H9 (cell line): ENCODE results near the gene TRPM2. TPM values are rescaled to one million over a fixed set of nuclear protein-coding genes. Genes with fewer than 3 reads are reported as not detected.

ENCODE experiments used
- DNase-seq: peaks from one replicate; pipeline ENCODE4 v3.0.0-alpha.2; 2017
- H2AFZ ChIP-seq: one replicate; pipeline ENCODE4 v1.6.1; 2013; ENCODE audit warnings: mild to moderate bottlenecking, low read length, control low read depth, moderate library complexity
- H2AK5ac ChIP-seq: 2 replicates; pipeline ENCODE4 v1.6.1; 2013; ENCODE audit warnings: low read length, control low read depth, mixed read lengths; ENCODE audit not compliant: insufficient read length
- H2BK120ac ChIP-seq: one replicate; pipeline ENCODE4 v1.6.1; 2013; ENCODE audit warnings: low read depth, mild to moderate bottlenecking, low read length, control low read depth, inconsistent platforms; ENCODE audit not compliant: poor library complexity, severe bottlenecking
- H2BK12ac ChIP-seq: 2 replicates; pipeline ENCODE4 v1.6.1; 2013; ENCODE audit warnings: low read length, control low read depth, mixed read lengths, low read depth; ENCODE audit not compliant: insufficient read length
- H2BK15ac ChIP-seq: 2 replicates; pipeline ENCODE4 v1.6.1; 2013; ENCODE audit warnings: low read depth, low read length, control low read depth
- H2BK20ac ChIP-seq: one replicate; pipeline ENCODE4 v1.6.1; 2013; ENCODE audit warnings: low read depth, mild to moderate bottlenecking, low read length, control low read depth, inconsistent platforms; ENCODE audit not compliant: poor library complexity, severe bottlenecking
- H2BK5ac ChIP-seq: 2 replicates; pipeline ENCODE4 v1.6.1; 2013; ENCODE audit warnings: low read length, control low read depth, mixed read lengths; ENCODE audit not compliant: insufficient read length
- H3K14ac ChIP-seq: 2 replicates; pipeline ENCODE4 v1.6.1; 2013; ENCODE audit warnings: low read length, control low read depth; ENCODE audit not compliant: insufficient read depth
- H3K18ac ChIP-seq: 2 replicates; pipeline ENCODE4 v1.6.1; 2013; ENCODE audit warnings: low read depth, mild to moderate bottlenecking, mixed read lengths, low read length, control low read depth; ENCODE audit not compliant: insufficient read length
- H3K23ac ChIP-seq: 2 replicates; pipeline ENCODE4 v1.6.1; 2013; ENCODE audit warnings: low read length, control low read depth, mixed read lengths, low read depth; ENCODE audit not compliant: insufficient read length
- H3K23me2 ChIP-seq: 2 replicates; pipeline ENCODE4 v1.6.1; 2013; ENCODE audit warnings: low read depth, mild to moderate bottlenecking, mixed read lengths, low read length, control low read depth; ENCODE audit not compliant: insufficient read length, poor library complexity, severe bottlenecking
- H3K27ac ChIP-seq: 2 replicates; pipeline ENCODE4 v1.5.1; 2013; ENCODE audit warnings: low read length, control low read depth, mixed read lengths, low read depth; ENCODE audit not compliant: insufficient read length
- H3K27me3 ChIP-seq: 2 replicates; pipeline ENCODE4 v1.6.1; 2013; ENCODE audit warnings: low read length, control low read depth, inconsistent platforms; ENCODE audit not compliant: insufficient read depth
- H3K4ac ChIP-seq: 2 replicates; pipeline ENCODE4 v1.6.1; 2013; ENCODE audit warnings: low read depth, mild to moderate bottlenecking, control low read depth, inconsistent platforms, low read length, moderate library complexity
- H3K4me1 ChIP-seq: 2 replicates; pipeline ENCODE4 v1.6.1; 2013; ENCODE audit warnings: low read length, control low read depth, inconsistent platforms; ENCODE audit not compliant: insufficient read depth
- H3K4me2 ChIP-seq: 2 replicates; pipeline ENCODE4 v1.6.1; 2013; ENCODE audit warnings: low read length, control low read depth, mixed read lengths; ENCODE audit not compliant: insufficient read length, insufficient read depth
- H3K56ac ChIP-seq: 2 replicates; pipeline ENCODE4 v1.6.1; 2013; ENCODE audit warnings: low read depth, mild to moderate bottlenecking, mixed read lengths, low read length, control low read depth; ENCODE audit not compliant: insufficient read length
- H3K79me1 ChIP-seq: 2 replicates; pipeline ENCODE4 v1.6.1; 2013; ENCODE audit warnings: low read depth, mild to moderate bottlenecking, moderate library complexity, low read length, control low read depth, inconsistent platforms; ENCODE audit not compliant: insufficient read depth, poor library complexity, severe bottlenecking
- H3K79me2 ChIP-seq: 2 replicates; pipeline ENCODE4 v1.6.1; 2013; ENCODE audit warnings: low read length, control low read depth, inconsistent platforms; ENCODE audit not compliant: insufficient read depth
- H3K9ac ChIP-seq: 2 replicates; pipeline ENCODE4 v1.6.1; 2013; ENCODE audit warnings: low read length, control low read depth, mixed read lengths; ENCODE audit not compliant: insufficient read length; ENCODE audit errors: extremely low read depth
- H3K9me3 ChIP-seq: one replicate; pipeline ENCODE4 v1.6.1; 2013; ENCODE audit warnings: low read depth, low read length, inconsistent platforms; ENCODE audit not compliant: control insufficient read depth
- H3T11ph ChIP-seq: one replicate; pipeline ENCODE4 v1.6.1; 2013; ENCODE audit warnings: mild to moderate bottlenecking, low read length, control low read depth, inconsistent platforms
- H4K20me1 ChIP-seq: one replicate; pipeline ENCODE4 v1.6.1; 2013; ENCODE audit not compliant: control insufficient read depth, insufficient read length, insufficient read depth
- H4K5ac ChIP-seq: 2 replicates; pipeline ENCODE4 v1.6.1; 2013; ENCODE audit warnings: low read depth, mild to moderate bottlenecking, mixed read lengths, low read length, control low read depth; ENCODE audit not compliant: insufficient read length
- H4K8ac ChIP-seq: replicated peaks from 2 replicates; pipeline ENCODE4 v1.6.1; 2013; ENCODE audit warnings: low read length, control low read depth, mixed read lengths, low read depth; ENCODE audit not compliant: insufficient read length
- H4K91ac ChIP-seq: 2 replicates; pipeline ENCODE4 v1.6.1; 2013; ENCODE audit warnings: low read depth, mild to moderate bottlenecking, moderate library complexity, mixed read lengths, low read length, control low read depth; ENCODE audit not compliant: insufficient read length
- H3K27ac Mint-ChIP-seq, 3 experiments: 2 replicates in 2 of 3; 3 replicates in 1 of 3; pipeline ENCODE4 v1.8.0; 2020 to 2021; ENCODE audit warnings: mixed read lengths in 3 of 3, mild to moderate bottlenecking in 1 of 3, moderate library complexity in 1 of 3
- H3K27me3 Mint-ChIP-seq: 2 replicates; pipeline ENCODE4 v1.8.0; 2021; ENCODE audit warnings: low read depth, mild to moderate bottlenecking, moderate library complexity, mixed read lengths
- H3K36me3 Mint-ChIP-seq, 3 experiments: 2 replicates in 2 of 3; 3 replicates in 1 of 3; pipeline ENCODE4 v1.8.0; 2020 to 2021; ENCODE audit warnings: low read depth in 3 of 3, mixed read lengths in 3 of 3; ENCODE audit not compliant: insufficient read depth in 1 of 3
- H3K4me1 Mint-ChIP-seq, 2 experiments: 2 replicates each; pipeline ENCODE4 v1.8.0; 2020; ENCODE audit warnings: mixed read lengths in 2 of 2
- H3K4me3 Mint-ChIP-seq, 2 experiments: 2 replicates in 1 of 2; 3 replicates in 1 of 2; pipeline ENCODE4 v1.8.0; 2020 to 2021; ENCODE audit warnings: mild to moderate bottlenecking in 2 of 2, mixed read lengths in 2 of 2, moderate library complexity in 1 of 2
- H3K9me3 Mint-ChIP-seq, 2 experiments: 2 replicates in 1 of 2; 3 replicates in 1 of 2; pipeline ENCODE4 v1.8.0; 2020; ENCODE audit warnings: mild to moderate bottlenecking in 2 of 2, mixed read lengths in 2 of 2, moderate library complexity in 1 of 2
- WGBS: extraction: QIAGEN DNeasy Blood & Tissue Kit; methylation state at CpG from one replicate; pipeline ENCODE4 v1.1.7; 2013; ENCODE audit warnings: missing lambda C conversion rate, low lambda C conversion rate, mixed read lengths; ENCODE audit not compliant: insufficient read length; ENCODE audit errors: extremely low coverage; 5-methylcytosine and 5-hydroxymethylcytosine counted together
- total RNA-seq: library from RNA; stranded (reverse); gene quantifications from 2 replicates; pipeline ENCODE4 v1.2.1, GENCODE V29; 2021
- TF ChIP-seq, protein P1 (sequence below): fragments of 200-600 bp; sonication (generic); conservative IDR thresholded peaks from 3 replicates; pipeline ENCODE4 v1.8.0; 2021; ENCODE audit warnings: antibody characterized with exemption, mild to moderate bottlenecking

Gene TRPM2
- total RNA-seq, 1 experiment from 2014 or later: 0.68 TPM

DNA sequence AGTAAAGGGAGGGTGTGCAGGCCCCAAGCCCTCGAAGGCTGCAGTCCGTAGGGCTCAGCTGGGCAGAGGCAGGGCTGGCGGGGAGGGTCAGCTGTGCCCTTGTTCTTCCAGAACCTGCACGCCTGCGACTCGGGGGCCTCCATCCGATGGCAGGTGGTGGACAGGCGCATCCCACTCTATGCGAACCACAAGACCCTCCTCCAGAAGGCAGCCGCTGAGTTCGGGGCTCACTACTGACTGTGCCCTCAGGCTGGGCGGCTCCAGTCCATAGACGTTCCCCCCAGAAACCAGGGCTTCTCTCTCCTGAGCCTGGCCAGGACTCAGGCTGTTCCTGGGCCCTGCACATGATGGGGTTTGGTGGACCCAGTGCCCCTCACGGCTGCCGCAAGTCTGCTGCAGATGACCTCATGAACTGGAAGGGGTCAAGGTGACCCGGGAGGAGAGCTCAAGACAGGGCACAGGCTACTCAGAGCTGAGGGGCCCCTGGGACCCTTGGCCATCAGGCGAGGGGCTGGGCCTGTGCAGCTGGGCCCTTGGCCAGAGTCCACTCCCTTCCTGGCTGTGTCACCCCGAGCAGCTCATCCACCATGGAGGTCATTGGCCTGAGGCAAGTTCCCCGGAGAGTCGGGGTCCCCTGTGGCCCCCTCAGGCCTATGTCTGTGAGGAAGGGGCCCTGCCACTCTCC, 88.3 kb downstream of the TRPM2 start:
- Histone ChIP-seq H2BK12ac (no peak overlapping the region), H3K23me2 (no peaks in the 10 kb centered on the region), H4K20me1 (no peaks in the 10 kb centered on the region), H4K5ac (no peak overlapping the region), H3K27me3 (no peaks in the 10 kb centered on the region), H3T11ph (no peak overlapping the region), H3K27ac (no peak overlapping the region), H3K4me2 (no peak overlapping the region), H3K9me3 (no peaks in the 10 kb centered on the region), H2AK5ac (no peak overlapping the region), H3K4ac (no peak overlapping the region), H2BK15ac (no peak overlapping the region), H3K23ac (no peak overlapping the region), H3K4me1 (no peaks in the 10 kb centered on the region), H2AFZ (no peak overlapping the region), H2BK5ac (no peak overlapping the region), H2BK120ac (no peak overlapping the region), H3K56ac (no peak overlapping the region), H3K18ac (no peak overlapping the region), H3K79me2 (no peaks in the 10 kb centered on the region), H3K14ac (no peak overlapping the region), H4K8ac (no peak overlapping the region), H2BK20ac (no peak overlapping the region), H3K9ac (no peak overlapping the region), H4K91ac (no peak overlapping the region), H3K79me1 (no peaks in the 10 kb centered on the region)
- DNase-seq: no peak
- Mint-ChIP-seq H3K27ac (no peak overlapping the region), H3K4me3 (no peak overlapping the region), H3K36me3 (no peaks in the 10 kb centered on the region; a peak in 1 of 7 replicates), H3K4me1 (0 out of 4 replicates have a peak, but pooled peaks cover 2 to 5% of the 10 kb centered on the region in 2 experiments), H3K27me3 (no peaks in the 10 kb centered on the region; the same call in 1 of the 2 replicates), H3K9me3 (no peaks in the 10 kb centered on the region)
- WGBS: no CpG with 5 or more reads among the region's 20 CpGs
- TF ChIP-seq, protein P1, sequence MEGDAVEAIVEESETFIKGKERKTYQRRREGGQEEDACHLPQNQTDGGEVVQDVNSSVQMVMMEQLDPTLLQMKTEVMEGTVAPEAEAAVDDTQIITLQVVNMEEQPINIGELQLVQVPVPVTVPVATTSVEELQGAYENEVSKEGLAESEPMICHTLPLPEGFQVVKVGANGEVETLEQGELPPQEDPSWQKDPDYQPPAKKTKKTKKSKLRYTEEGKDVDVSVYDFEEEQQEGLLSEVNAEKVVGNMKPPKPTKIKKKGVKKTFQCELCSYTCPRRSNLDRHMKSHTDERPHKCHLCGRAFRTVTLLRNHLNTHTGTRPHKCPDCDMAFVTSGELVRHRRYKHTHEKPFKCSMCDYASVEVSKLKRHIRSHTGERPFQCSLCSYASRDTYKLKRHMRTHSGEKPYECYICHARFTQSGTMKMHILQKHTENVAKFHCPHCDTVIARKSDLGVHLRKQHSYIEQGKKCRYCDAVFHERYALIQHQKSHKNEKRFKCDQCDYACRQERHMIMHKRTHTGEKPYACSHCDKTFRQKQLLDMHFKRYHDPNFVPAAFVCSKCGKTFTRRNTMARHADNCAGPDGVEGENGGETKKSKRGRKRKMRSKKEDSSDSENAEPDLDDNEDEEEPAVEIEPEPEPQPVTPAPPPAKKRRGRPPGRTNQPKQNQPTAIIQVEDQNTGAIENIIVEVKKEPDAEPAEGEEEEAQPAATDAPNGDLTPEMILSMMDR: no peak
